Neuronal stem cell (in vitro differentiated cells): ENCODE results near the gene ACAT2.
A peak's percentile ranks its signal among the peaks of the same experiment; 100 is the strongest.
"Not testable (repeated sequence)": the region's sequence is repeated elsewhere in the genome, so short reads cannot be mapped to it uniquely, and the experiment has no call there.

Experiments
- DNase-seq: peaks from one replicate; pipeline ENCODE4 v3.0.0-alpha.2; 2013; ENCODE audit warnings: low spot score
- H2AFZ ChIP-seq: one replicate; pipeline ENCODE4 v1.6.1; 2013; ENCODE audit warnings: mild to moderate bottlenecking, low read length, inconsistent platforms
- H2AK5ac ChIP-seq: 2 replicates; pipeline ENCODE4 v1.6.1; 2013; ENCODE audit warnings: low read depth, mild to moderate bottlenecking, inconsistent platforms, low read length, moderate library complexity, mixed read lengths
- H2BK120ac ChIP-seq: 2 replicates; pipeline ENCODE4 v1.6.1; 2013; ENCODE audit warnings: low read depth, mild to moderate bottlenecking, inconsistent platforms, low read length, moderate library complexity, mixed read lengths
- H2BK12ac ChIP-seq: one replicate; pipeline ENCODE4 v1.6.1; 2013; ENCODE audit warnings: low read length, inconsistent platforms
- H2BK15ac ChIP-seq: 2 replicates; pipeline ENCODE4 v1.6.1; 2013; ENCODE audit warnings: mild to moderate bottlenecking, low read length, inconsistent platforms, mixed read lengths
- H2BK5ac ChIP-seq: one replicate; pipeline ENCODE4 v1.6.1; 2013; ENCODE audit warnings: inconsistent platforms, mild to moderate bottlenecking, low read length, moderate library complexity
- H3K14ac ChIP-seq: one replicate; pipeline ENCODE4 v1.6.1; 2013; ENCODE audit warnings: low read length, inconsistent platforms
- H3K18ac ChIP-seq: 2 replicates; pipeline ENCODE4 v1.6.1; 2013; ENCODE audit warnings: low read length, inconsistent platforms
- H3K23ac ChIP-seq: 2 replicates; pipeline ENCODE4 v1.6.1; 2013; ENCODE audit warnings: low read depth, mild to moderate bottlenecking, mixed read lengths, low read length, inconsistent platforms; ENCODE audit not compliant: poor library complexity
- H3K27ac ChIP-seq: replicated peaks from 3 replicates; pipeline ENCODE4 v1.5.1; 2013; ENCODE audit warnings: low read length, inconsistent platforms
- H3K27me3 ChIP-seq, 3 experiments: 2 replicates each; pipeline ENCODE4 v1.6.1; 2013; ENCODE audit warnings: low read length in 3 of 3, mild to moderate bottlenecking in 2 of 3, inconsistent platforms in 1 of 3, low read depth in 1 of 3, mixed read lengths in 1 of 3, moderate library complexity in 1 of 3; ENCODE audit not compliant: control insufficient read depth in 3 of 3, insufficient read depth in 3 of 3
- H3K36me3 ChIP-seq, 2 donors: replicated peaks in 1 of 2; 2 replicates each; pipeline ENCODE4 v1.6.1; 2013; ENCODE audit warnings: low read length in 2 of 2; ENCODE audit not compliant: control insufficient read depth in 2 of 2, insufficient read depth in 2 of 2
- H3K4ac ChIP-seq: 2 replicates; pipeline ENCODE4 v1.6.1; 2013; ENCODE audit warnings: inconsistent platforms, mild to moderate bottlenecking, low read length, moderate library complexity
- H3K4me1 ChIP-seq, 2 donors: 1 replicate in 1 of 2; 2 replicates in 1 of 2; pipeline ENCODE4 v1.6.1; 2013; ENCODE audit warnings: low read length in 2 of 2, low read depth in 1 of 2; ENCODE audit not compliant: control insufficient read depth in 2 of 2, insufficient read depth in 1 of 2
- H3K4me2 ChIP-seq: one replicate; pipeline ENCODE4 v1.6.1; 2013; ENCODE audit warnings: mild to moderate bottlenecking, low read length, inconsistent platforms; ENCODE audit not compliant: insufficient read depth, poor library complexity, severe bottlenecking
- H3K4me3 ChIP-seq, 2 donors: 2 replicates each; pipeline ENCODE4 v1.5.1; 2013; ENCODE audit warnings: low read length in 2 of 2, mild to moderate bottlenecking in 2 of 2, inconsistent platforms in 1 of 2, moderate library complexity in 1 of 2
- H3K79me1 ChIP-seq: one replicate; pipeline ENCODE4 v1.6.1; 2013; ENCODE audit warnings: low read depth, mild to moderate bottlenecking, inconsistent platforms, low read length, moderate library complexity
- H3K9ac ChIP-seq: one replicate; pipeline ENCODE4 v1.6.1; 2013; ENCODE audit warnings: mild to moderate bottlenecking, low read depth, low read length, inconsistent platforms; ENCODE audit not compliant: poor library complexity
- H3K9me3 ChIP-seq, 2 donors: replicated peaks in 1 of 2; 2 replicates each; pipeline versions ENCODE3 to v1.6.1; 2013; ENCODE audit warnings: low read length in 2 of 2, mild to moderate bottlenecking in 2 of 2, inconsistent platforms in 1 of 2, low read depth in 1 of 2, mixed read lengths in 1 of 2, moderate library complexity in 1 of 2; ENCODE audit not compliant: control insufficient read depth in 2 of 2, insufficient read depth in 1 of 2
- H4K8ac ChIP-seq: one replicate; pipeline ENCODE4 v1.6.1; 2013; ENCODE audit warnings: low read depth, mild to moderate bottlenecking, inconsistent platforms, low read length, moderate library complexity
- H4K91ac ChIP-seq: one replicate; pipeline ENCODE4 v1.6.1; 2013; ENCODE audit warnings: low read length, low read depth, mild to moderate bottlenecking, inconsistent platforms; ENCODE audit not compliant: poor library complexity
- WGBS, 2 donors: extraction: QIAGEN DNeasy Blood & Tissue Kit; methylation state at CpG; one replicate each; pipeline ENCODE4 v1.1.7; 2013; ENCODE audit warnings: missing lambda C conversion rate in 2 of 2, mixed read lengths in 1 of 2; ENCODE audit not compliant: insufficient read length in 2 of 2, insufficient replicate concordance in 1 of 2; ENCODE audit errors: extremely low coverage in 2 of 2; 5-methylcytosine and 5-hydroxymethylcytosine counted together

Gene ACAT2

GRCh38 chr6:159729598-159730331 lies 32.1 kb upstream of the ACAT2 start:
- no peaks in the 10 kb centered on the region for H3K27me3 ChIP-seq
- no peak overlapping the region for H3K9ac ChIP-seq
- peak overlapping the region; percentile 70 to 88 for H3K4me3 ChIP-seq

DNA sequence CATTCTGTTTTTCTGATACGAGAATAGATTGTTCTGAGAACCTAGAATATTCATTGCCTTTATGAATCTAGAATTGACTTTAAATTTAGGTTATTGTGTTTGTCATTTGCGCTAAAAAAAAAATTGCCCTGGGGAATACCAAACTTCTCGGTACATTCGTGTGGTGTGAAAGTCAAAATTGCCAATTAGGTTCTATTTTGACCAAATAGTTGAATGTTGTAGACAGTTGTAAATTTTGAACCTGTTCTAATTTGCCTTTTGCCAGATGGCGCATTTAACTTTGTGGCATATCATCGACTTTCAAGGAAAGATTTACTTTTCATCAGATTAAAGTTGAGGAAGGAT lies 31.5 kb upstream of the ACAT2 start:
- WGBS, 2 donors: no CpG with 5 or more reads among the region's 6 CpGs
- no peak overlapping the region for H3K4me3 ChIP-seq
- peaks cover 2% of the 10 kb centered on the region for H3K79me1 ChIP-seq
- no peak overlapping the region for H2AK5ac ChIP-seq
- no peak overlapping the region for H2BK12ac ChIP-seq
- H3K23ac ChIP-seq: no peak overlapping the region
- H3K18ac ChIP-seq: no peak overlapping the region
- no peak overlapping the region for H2AFZ ChIP-seq
- H2BK5ac ChIP-seq: no peak overlapping the region
- H4K91ac ChIP-seq: no peak overlapping the region
- H3K27me3 ChIP-seq: no peaks in the 10 kb centered on the region
- no peak overlapping the region for H2BK15ac ChIP-seq
- peaks cover 5 to 6% of the 10 kb centered on the region in 2 donors for H3K4me1 ChIP-seq
- H3K36me3 ChIP-seq: peaks cover 0 to 63% of the 10 kb centered on the region in 2 donors
- H3K14ac ChIP-seq: no peak overlapping the region
- peaks cover 0 to 8% of the 10 kb centered on the region in 2 donors for H3K9me3 ChIP-seq
- DNase-seq: no peak
- no peak overlapping the region for H3K9ac ChIP-seq
- H4K8ac ChIP-seq: no peak overlapping the region
- H2BK120ac ChIP-seq: no peak overlapping the region
- H3K4ac ChIP-seq: no peak overlapping the region
- no peak overlapping the region for H3K27ac ChIP-seq
- no peak overlapping the region for H3K4me2 ChIP-seq

More at GRCh38 chr6:159729598-159730331, 32.1 kb upstream of the ACAT2 start:
- Histone ChIP-seq H2AK5ac (no peak overlapping the region), H2BK12ac (no peak overlapping the region), H3K4ac (no peak overlapping the region), H3K4me1 (peaks cover 5 to 6% of the 10 kb centered on the region in 2 donors), H4K91ac (no peak overlapping the region), H2BK5ac (no peak overlapping the region), H2BK15ac (no peak overlapping the region), H3K9me3 (peaks cover 0 to 8% of the 10 kb centered on the region in 2 donors), H3K4me2 (peak overlapping the region; percentile 28), H3K18ac (no peak overlapping the region), H2AFZ (no peak overlapping the region), H3K36me3 (peaks cover 0 to 63% of the 10 kb centered on the region in 2 donors), H2BK120ac (no peak overlapping the region), H3K23ac (no peak overlapping the region), H3K14ac (no peak overlapping the region), H4K8ac (no peak overlapping the region), H3K79me1 (peaks cover 2% of the 10 kb centered on the region), H3K27ac (no peak overlapping the region)
- WGBS, 2 donors: no CpG with 5 or more reads among the region's 4 CpGs
- DNase-seq: no peak

GRCh38 chr6:159732550-159732949 lies 29.3 kb upstream of the ACAT2 start:
- not testable (repeated sequence) for H4K8ac ChIP-seq, H3K4ac ChIP-seq, H4K91ac ChIP-seq, H3K27me3 ChIP-seq, H3K4me3 ChIP-seq, H2BK5ac ChIP-seq, H2AFZ ChIP-seq, H3K18ac ChIP-seq, H3K14ac ChIP-seq, H3K9me3 ChIP-seq, H2BK15ac ChIP-seq, H2AK5ac ChIP-seq, H3K9ac ChIP-seq, H3K79me1 ChIP-seq, H3K4me1 ChIP-seq, H2BK12ac ChIP-seq, H3K4me2 ChIP-seq, DNase-seq, H3K23ac ChIP-seq, H3K27ac ChIP-seq, H2BK120ac ChIP-seq
- WGBS, 2 donors: no CpG with 5 or more reads among the region's 12 CpGs
- peaks cover 2 to 84% of the 10 kb centered on the region in 2 donors for H3K36me3 ChIP-seq

- H4K91ac ChIP-seq, H2AK5ac ChIP-seq, H3K27ac ChIP-seq, H2BK15ac ChIP-seq, H2AFZ ChIP-seq, H2BK5ac ChIP-seq, H3K23ac ChIP-seq, H3K27me3 ChIP-seq, H3K4ac ChIP-seq, H3K4me1 ChIP-seq, H4K8ac ChIP-seq, H3K9me3 ChIP-seq, H3K14ac ChIP-seq, DNase-seq, H3K79me1 ChIP-seq, H3K9ac ChIP-seq, H2BK12ac ChIP-seq, H3K4me2 ChIP-seq, H3K18ac ChIP-seq, H3K4me3 ChIP-seq, H2BK120ac ChIP-seq: not testable (repeated sequence)
- WGBS, 2 donors: no CpG with 5 or more reads among the region's 12 CpGs
- peaks cover 4 to 93% of the 10 kb centered on the region in 2 donors for H3K36me3 ChIP-seq
Measured at GRCh38 chr6:159733395-159733794, 28.4 kb upstream of the ACAT2 start.
